Activated CD8-positive, alpha-beta memory T cell treated with anti-CD3 and anti-CD28 coated beads for 36 hours (primary cell): Measurements from ENCODE around the gene TLCD3B. TPM values are rescaled to one million over a fixed set of nuclear protein-coding genes. Genes with fewer than 3 reads are reported as not detected.

Experiments
- total RNA-seq, 2 experiments: library from RNA; stranded (reverse); gene quantifications; one replicate each; pipeline ENCODE4 v1.2.3, GENCODE V29; 2021

The TLCD3B gene
- total RNA-seq, 2 experiments from 2014 or later: 1.1 to 1.4 TPM

Other genes starting within 250 kb of the TLCD3B start
- 100 to 1,000 TPM; 129 to 134 TPM for gene KIF22, start 240.5 kb downstream of the TLCD3B start, total RNA-seq
- gene MAZ, start 224.7 kb downstream of the TLCD3B start, total RNA-seq: 100 to 1,000 TPM; 397 to 431 TPM
- gene PRRT2, start 219.1 kb downstream of the TLCD3B start, total RNA-seq: 1 to 10 TPM in 1 of 2 experiments, under 1 TPM in 1; 0.67 to 1.1 TPM
- 10 to 100 TPM; 38.3 to 40.9 TPM for gene PAGR1, start 215.1 kb downstream of the TLCD3B start, total RNA-seq
- gene MVP, start 210.8 kb downstream of the TLCD3B start, total RNA-seq: 10 to 100 TPM; 42.2 to 46.0 TPM
- 10 to 100 TPM; 57.2 to 58.1 TPM for gene CDIPT, start 168.0 kb downstream of the TLCD3B start, total RNA-seq
- under 1 TPM; 0.11 to 0.13 TPM for gene SEZ6L2, start 131.7 kb downstream of the TLCD3B start, total RNA-seq
- 1 to 10 TPM; 1.3 to 1.8 TPM for gene ASPHD1, start 130.8 kb downstream of the TLCD3B start, total RNA-seq
- gene KCTD13, start 105.0 kb downstream of the TLCD3B start, total RNA-seq: 10 to 100 TPM; 38.1 to 39.5 TPM
- 10 to 100 TPM; 40.0 to 40.2 TPM for gene TMEM219, start 69.2 kb downstream of the TLCD3B start, total RNA-seq
- gene TAOK2, start 57.4 kb downstream of the TLCD3B start, total RNA-seq: 10 to 100 TPM; 38.8 to 39.1 TPM
- gene HIRIP3, start 35.7 kb downstream of the TLCD3B start, total RNA-seq: 10 to 100 TPM; 46.1 to 46.2 TPM
- 100 to 1,000 TPM; 119 to 123 TPM for gene INO80E, start 35.0 kb downstream of the TLCD3B start, total RNA-seq
- gene DOC2A, start 20.2 kb downstream of the TLCD3B start, total RNA-seq: under 1 TPM; 0.70 to 0.84 TPM
- not detected for gene C16orf92, start 8.1 kb downstream of the TLCD3B start, total RNA-seq
- gene ALDOA, start 34.5 kb upstream of the TLCD3B start, total RNA-seq: 1,000 to 10,000 TPM; 2,600 to 2,646 TPM
- gene PPP4C, start 44.7 kb upstream of the TLCD3B start, total RNA-seq: 100 to 1,000 TPM; 125 to 137 TPM
- gene TBX6, start 60.7 kb upstream of the TLCD3B start, total RNA-seq: 1 to 10 TPM; 1.5 to 1.7 TPM
- gene YPEL3, start 64.9 kb upstream of the TLCD3B start, total RNA-seq: 10 to 100 TPM; 13.3 to 13.6 TPM
- 1 to 10 TPM; 3.4 to 4.3 TPM for gene GDPD3, start 82.3 kb upstream of the TLCD3B start, total RNA-seq
- gene MAPK3, start 91.9 kb upstream of the TLCD3B start, total RNA-seq: 10 to 100 TPM; 38.7 to 40.8 TPM
- gene CORO1A, start 152.3 kb upstream of the TLCD3B start, total RNA-seq: 100 to 1,000 TPM; 971 to 991 TPM
- gene BOLA2B, start 162.4 kb upstream of the TLCD3B start, total RNA-seq: 100 to 1,000 TPM; 266 to 297 TPM
- 10 to 100 TPM; 62.6 to 72.6 TPM for gene SLX1A, start 162.6 kb upstream of the TLCD3B start, total RNA-seq
- 10 to 100 TPM; 11.6 to 12.7 TPM for gene SULT1A3, start 168.0 kb upstream of the TLCD3B start, total RNA-seq
- gene NPIPB13, start 217.2 kb upstream of the TLCD3B start, total RNA-seq: 1 to 10 TPM; 7.7 to 8.6 TPM